ENCODE measurements around the gene INHBC.

The INHBC gene

DNA sequence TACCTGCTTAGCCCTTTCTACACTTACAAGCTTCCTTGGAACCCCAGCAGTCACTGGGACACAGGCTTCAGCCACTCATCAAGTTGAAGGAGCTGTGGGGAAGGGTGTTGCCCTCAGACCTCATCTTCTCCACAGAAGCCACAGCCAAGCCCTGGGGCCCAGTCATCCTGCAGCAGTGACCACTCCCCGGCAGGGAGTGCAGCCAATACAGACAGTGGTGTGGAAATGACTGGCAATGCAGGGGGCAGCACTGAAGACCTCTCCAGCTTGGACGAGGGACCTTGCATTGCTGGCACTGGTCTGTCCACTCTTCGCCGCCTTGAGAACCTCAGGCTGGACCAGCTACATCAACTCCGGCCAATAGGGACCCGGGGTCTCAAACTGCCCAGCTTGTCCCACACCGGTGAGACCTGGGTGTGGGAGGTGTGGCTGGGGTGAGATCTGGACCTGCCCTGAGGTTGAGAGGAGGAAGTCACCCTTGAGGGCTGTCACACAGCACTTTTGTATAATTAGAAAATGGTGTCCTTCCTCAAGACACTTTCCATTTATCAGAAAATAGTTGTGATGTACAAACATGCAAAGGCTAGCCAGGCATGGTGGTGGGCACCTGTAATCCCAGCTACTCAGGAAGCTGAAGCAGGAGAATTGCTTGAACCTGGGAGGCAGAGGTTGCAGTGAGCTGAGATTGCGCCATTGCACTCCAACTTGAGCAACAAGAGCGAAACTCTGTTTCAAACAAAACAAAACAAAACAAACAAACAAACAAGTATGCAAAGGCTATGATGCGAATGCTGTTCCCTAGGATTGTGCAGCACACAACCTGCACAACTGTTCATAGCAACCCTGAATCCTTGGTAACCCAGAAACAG is 34.9 kb downstream of the INHBC start:
- no peak for DNase-seq (ENCODE audit: low read depth)

DNA sequence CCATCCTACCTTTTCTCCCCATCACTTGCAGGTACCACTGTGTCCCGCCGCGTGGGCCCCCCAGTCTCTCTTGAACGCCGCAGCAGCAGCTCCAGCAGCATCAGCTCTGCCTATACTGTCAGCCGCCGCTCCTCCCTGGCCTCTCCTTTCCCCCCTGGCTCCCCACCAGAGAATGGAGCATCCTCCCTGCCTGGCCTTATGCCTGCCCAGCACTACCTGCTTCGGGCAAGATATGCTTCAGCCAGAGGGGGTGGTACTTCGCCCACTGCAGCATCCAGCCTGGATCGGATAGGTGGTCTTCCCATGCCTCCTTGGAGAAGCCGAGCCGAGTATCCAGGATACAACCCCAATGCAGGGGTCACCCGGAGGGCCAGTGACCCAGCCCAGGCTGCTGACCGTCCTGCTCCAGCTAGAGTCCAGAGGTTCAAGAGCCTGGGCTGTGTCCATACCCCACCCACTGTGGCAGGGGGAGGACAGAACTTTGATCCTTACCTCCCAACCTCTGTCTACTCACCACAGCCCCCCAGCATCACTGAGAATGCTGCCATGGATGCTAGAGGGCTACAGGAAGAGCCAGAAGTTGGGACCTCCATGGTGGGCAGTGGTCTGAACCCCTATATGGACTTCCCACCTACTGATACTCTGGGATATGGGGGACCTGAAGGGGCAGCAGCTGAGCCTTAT is 35.8 kb downstream of the INHBC start:
- no peak for DNase-seq (ENCODE audit: low read depth)

DNA sequence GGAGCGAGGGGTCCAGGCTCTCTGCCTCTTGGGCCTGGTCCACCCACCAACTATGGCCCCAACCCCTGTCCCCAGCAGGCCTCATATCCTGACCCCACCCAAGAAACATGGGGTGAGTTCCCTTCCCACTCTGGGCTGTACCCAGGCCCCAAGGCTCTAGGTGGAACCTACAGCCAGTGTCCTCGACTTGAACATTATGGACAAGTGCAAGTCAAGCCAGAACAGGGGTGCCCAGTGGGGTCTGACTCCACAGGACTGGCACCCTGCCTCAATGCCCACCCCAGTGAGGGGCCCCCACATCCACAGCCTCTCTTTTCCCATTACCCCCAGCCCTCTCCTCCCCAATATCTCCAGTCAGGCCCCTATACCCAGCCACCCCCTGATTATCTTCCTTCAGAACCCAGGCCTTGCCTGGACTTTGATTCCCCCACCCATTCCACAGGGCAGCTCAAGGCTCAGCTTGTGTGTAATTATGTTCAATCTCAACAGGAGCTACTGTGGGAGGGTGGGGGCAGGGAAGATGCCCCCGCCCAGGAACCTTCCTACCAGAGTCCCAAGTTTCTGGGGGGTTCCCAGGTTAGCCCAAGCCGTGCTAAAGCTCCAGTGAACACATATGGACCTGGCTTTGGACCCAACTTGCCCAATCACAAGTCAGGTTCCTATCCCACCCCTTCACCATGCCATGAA is 36.5 kb downstream of the INHBC start:
- DNase-seq (ENCODE audit: low read depth), result no peak

DNA sequence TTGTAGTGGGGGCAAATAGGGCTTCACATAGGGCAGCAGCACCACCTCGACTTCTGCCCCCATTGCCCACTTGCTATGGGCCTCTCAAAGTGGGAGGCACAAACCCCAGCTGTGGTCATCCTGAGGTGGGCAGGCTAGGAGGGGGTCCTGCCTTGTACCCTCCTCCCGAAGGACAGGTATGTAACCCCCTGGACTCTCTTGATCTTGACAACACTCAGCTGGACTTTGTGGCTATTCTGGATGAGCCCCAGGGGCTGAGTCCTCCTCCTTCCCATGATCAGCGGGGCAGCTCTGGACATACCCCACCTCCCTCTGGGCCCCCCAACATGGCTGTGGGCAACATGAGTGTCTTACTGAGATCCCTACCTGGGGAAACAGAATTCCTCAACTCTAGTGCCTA is 37.1 kb downstream of the INHBC start:
- DNase-seq (ENCODE audit: low read depth), result no peak

DNA sequence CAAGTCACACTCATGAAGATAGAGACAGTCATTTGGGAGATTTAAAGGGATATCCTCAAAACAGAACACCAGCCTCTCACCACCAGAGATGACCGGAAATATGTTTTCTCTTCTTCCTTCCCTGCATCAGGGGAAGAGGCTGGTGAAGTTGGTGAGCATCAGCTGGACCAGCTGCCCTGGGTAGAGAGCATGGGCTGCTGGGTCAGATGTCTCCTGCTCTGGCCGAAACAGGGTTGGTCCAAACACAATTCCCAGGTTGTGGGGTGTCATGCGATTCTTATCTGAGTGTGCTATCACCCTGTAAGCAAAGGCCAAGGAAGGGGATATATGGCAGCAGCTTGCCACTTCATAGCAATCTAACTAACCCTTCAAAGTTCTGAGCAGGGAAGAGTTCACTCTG is 37.8 kb downstream of the INHBC start:
- DNase-seq (ENCODE audit: low read depth), result no peak

DNA sequence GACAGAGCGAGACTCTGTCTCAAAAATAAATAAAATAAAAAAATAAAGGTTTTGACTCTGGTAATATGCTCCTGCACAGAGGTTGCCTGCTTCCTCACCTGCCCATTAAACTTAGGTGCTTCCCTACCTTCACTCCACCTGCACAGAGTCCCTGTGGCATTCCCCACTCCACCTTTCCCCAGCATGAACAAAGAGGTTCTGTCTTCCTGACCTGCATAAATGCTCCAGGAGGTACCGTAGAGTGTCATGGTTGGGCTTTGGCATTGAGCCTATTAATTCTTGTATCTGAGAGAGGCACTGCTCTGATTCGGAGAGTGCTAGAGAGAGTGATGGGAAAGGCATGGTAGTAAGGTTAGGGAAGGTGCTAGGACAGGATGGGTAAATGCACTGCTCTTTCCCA is 38.8 kb downstream of the INHBC start:
- no peak for DNase-seq (ENCODE audit: low read depth)

DNA sequence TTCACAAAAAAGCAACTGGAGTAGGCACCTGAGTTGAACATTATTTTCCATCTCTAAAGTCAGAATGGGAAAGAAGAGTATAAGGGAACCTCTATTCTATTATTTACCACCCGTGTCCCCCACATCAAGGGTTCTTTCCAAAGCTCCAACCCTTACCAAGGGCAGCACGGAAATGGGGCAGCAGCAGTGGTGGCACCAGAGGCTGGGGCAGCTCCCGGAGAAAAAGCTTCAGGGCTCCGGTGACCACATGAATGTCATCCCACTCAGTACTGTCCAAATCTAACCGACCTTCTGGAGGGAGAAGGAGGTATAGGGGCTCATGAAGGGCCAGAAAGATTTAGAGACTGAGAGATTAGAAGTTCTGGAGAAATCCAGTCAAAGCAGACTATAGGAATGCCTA is 39.3 kb downstream of the INHBC start:
- no peak for DNase-seq (ENCODE audit: low read depth)

DNA sequence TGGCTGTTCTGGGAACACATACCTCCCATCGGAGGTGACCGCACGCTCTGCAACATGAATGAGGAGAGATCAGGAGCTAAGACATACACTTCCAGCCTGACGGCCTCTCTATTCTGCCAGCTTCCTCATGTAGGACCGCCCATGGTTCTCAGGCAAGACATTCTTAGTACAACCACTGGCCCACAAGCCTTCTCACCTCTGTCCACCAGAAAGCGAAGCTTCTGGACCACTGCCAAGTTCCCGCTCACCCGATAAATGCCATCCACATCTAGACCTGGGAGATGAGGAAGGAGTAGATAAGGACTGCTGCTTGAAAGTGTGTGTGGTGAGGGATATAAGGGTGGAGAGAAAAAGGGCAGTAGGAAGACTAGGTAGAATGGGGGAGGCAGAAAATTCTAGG is 39.8 kb downstream of the INHBC start:
- DNase-seq (ENCODE audit: low read depth), result no peak

DNA sequence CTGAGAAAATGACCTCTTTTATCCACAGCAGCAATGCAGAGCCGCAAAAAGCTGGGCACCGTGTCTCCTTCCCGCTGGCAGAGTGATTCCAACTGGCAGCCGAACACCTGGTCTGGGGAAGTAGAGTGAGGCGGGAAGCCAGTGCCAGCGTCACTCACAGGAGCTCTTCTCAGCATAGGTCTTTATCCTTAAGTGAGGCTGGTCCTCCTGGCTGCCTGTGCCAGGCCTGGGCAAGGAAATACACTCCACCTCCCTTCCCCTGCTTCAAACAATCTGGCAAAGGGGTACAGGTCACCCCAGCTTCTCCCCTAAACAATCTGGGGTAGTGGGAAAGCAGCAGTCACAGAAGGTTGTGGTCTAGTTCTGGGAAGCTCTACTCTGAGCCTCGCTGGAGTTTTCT is 40.3 kb downstream of the INHBC start:
- no peak for DNase-seq (ENCODE audit: low read depth)

DNA sequence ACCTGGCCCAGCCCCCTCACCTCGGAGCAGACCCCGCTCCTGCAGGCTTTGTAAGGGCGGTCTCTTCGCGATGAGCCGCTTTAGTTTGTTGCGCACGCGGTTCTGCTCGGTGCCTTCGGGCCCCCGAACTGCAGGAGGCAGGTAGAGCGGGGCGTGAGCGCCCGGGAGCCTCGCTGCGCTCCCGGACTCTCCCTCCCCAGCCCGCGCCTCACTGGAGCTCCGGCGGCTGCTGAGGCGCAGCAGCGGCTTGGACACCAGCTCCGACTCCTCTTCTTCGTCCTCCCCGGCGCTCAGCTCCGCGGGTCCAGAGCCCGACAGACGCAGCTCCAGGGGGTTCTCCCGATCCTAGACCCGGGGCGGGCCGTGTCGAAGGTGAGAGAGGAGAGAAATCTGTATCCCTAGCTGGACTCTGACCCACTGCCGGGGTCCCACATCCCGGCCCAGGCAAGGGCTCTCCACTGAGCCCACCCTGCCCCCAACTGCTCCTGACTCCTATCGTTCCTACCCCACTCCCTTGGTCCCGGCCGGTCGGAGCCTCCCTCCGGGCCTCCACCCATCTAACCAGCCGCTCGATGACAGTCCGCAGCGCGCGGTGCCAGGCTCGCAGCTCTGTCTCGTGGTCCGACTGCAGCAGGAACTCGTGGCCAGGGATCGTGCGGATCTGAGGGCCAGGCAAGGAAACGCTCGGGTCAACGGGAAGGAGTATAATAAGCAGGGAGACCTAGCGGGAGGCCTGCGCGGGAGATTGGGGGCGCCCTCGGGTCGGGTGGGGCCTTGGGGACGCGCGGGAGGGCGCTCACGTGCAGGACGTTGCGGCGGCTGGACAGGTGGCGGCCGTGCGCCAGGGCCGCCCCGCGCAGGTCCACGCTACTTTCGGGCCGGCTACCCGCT is 40.9 kb downstream of the INHBC start:
- DNase-seq (ENCODE audit: low read depth), result no peak

DNA sequence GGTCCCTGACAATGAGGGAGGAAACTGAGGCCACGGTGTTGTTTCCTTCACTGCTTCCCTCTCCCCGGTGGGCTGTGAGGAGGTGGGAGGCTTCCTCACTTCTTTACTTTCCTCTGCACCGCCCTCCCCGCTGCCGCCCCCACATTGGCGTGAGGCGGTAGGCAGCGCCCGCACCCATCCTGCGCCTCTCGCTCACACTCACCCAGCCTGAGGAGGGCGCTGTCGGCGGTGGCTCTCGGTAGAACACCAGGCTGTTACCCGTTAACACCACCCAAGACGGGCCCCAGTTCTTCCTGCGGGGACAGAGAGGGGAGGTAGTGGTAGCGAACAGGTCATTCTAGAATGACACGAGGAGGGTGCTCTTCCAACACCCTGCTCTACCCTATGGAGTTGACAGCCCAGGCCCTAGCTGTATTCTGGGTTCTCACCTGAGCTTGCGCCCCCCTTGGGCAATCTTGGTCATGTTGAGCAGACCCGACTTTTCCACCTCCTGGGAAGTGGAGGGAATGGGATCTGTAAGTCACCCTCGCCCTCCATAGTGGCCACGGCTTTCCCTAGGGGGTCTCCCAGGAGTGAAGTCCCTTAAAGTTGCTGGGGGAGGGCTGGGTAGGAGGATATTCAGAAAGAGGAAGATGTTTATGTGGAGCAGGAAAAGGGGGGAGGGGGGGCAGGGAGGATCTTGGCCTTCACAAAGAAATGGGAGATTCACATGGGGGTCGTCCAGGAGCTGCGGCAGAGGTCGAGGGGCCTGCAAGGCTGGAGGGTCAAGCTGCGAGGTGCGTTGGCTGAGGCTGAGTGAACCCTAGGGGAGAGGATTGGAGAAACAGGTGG is 41.8 kb downstream of the INHBC start:
- no peak for DNase-seq (ENCODE audit: low read depth)

DNA sequence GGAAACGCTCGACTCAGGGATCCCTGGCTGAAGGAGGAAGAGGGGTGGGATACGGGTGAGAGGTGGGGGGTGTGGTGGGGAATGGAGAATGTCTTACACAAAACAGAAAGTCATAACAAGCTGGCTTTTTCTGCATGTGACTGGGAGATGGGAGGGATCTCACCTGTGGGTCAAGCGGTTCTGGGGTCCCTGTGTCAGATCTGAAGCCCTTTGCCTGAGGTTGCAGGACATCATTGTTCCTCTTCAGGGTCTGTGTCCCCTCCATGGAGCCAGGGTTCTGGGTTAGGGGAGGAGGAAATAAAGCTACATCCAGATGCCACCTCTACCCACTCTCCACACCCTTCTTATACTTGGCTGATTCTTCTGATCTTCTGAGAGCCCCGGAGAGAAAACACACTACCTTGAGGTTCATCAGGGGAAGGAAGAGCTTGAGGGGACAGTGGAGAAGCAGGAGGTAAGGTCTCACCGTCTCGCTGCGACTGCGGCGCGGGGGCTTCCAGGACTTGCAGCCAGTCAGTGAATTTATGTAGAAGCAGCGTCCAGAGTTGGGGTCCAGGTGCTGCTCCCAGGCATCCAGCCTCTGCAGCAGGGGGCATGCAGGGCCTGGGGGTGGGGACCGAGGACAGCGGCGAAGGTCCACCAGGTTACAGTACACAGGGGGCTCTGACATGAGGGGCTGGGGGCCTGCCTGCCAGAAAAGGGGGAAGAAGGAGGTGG is 42.6 kb downstream of the INHBC start:
- no peak for DNase-seq (ENCODE audit: low read depth)

DNA sequence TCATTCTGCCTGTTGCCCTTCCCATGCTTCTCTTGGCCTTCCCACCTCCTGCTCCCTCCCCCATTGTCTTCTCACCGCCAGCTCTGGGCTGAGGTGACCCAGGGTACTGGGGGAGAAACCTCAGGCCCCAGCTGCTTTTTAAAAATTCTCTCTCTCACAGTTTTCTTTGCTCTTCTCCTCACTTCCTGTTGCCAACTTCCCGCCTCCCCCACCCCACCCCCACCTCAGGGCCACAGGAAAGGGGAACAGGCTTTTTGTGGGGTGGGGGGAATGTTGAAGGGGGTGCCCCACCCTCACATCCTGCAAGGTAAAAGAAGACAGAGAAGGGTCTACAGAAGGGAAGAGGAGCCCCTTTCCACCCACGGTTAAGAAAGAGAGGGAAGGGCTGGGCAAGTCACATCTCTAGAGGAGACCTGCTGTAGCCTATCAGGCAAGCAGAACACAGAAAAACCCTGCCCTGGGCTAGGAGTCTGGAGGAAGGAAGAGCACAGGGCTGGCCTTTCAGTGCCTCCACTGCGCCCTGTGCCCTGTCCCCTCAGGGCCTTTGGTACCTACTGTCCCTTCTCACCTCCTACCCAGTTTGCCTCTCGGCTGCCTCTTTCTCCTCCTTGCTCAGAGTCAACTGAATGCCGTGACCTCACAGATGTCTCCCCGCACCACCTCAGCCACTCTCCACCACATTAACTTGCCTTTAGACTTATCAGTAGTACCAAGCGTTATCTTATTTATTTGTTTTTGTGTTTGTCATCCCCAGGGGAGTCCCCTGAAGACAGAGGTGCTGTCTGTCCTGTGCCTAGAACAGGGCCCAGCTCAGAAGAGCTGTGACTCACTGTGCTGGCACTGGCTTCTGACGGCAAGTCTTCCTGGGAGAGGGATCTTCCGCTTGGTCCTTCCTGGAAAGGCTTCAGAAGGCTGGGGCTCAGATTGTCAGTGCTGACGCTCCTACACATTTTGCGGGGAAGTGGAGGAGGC is 43.4 kb downstream of the INHBC start:
- peak; percentile 44 for DNase-seq (ENCODE audit: low read depth)

DNA sequence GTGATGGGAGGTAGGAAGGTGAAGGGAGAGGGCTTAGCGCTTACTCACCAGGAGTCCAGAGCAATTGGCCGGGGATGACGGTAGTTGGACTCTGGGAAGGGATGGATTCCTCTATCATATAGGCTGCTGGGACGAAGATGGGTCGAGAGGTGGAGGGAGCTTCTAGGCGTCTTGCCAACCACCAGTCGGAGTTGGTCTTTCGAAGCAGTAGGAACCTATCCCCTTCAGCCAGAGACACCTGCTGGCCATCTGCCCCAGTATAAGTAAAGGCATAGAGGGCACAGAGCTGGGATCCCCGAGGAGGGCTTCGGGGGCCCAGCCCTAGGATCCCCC is 44.4 kb downstream of the INHBC start:
- DNase-seq (ENCODE audit: low read depth), result no peak

DNA sequence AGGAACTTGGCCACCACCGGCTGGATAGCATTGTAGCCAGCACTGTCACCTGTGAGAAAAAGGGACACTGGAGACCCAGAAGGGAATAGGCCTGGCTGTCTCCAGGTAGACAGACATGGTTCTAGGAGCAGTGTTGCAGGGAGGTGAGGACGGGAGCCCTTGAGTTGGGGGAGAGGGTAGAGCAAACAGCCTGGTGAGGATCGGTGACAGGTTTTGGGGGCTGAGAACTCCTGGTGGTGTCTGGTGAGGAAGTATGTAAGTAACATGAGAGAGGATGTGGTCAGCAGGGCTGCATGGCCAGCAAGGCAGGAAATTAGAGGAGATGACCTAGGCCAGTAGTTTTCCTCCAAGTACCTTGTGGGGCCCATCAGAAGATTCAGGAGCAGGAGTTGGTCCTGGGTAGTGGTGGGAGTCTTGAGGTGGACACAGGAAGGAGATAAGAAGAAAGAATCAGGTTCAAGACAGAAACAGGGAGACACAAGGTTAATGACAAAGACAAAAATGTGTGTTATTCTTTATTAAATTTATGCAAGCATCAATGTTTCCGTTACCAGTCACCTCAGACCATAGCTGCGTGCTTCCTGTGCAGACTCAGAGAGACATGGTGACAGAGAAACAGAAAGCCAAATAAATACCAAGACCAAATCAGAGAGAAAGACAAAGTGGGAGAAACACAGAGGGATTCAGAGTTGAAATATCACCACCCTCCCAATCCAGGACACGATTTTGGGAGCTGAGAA is 45.0 kb downstream of the INHBC start, which contains the start of gene ARHGAP9:
TSS of gene ARHGAP9 (minus strand) at position 491 of the 740 bp plus-strand sequence. CDS start at position 31, 460 bp downstream.
- DNase-seq (ENCODE audit: low read depth), result peak; percentile 41

DNA sequence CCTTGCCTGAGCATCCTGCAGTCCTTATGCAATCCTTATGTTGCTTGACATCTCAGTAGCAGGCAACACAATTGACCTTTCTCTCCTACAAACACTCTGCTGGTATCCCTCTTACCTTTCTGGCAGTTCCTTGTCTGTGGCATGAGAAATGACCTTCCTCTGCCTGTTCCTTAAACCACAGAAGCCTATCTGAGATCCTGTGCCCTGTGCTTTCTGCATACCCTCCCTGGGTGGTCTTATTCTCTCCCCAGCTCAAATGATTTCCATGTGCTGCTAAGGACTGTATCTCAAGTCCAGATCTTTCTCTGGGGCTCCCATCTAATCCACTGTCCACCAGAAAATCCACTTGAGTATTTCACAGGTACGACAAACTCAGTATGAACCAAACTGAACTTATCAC is 47.1 kb downstream of the INHBC start:
- DNase-seq (ENCODE audit: low read depth), result no peak

DNA sequence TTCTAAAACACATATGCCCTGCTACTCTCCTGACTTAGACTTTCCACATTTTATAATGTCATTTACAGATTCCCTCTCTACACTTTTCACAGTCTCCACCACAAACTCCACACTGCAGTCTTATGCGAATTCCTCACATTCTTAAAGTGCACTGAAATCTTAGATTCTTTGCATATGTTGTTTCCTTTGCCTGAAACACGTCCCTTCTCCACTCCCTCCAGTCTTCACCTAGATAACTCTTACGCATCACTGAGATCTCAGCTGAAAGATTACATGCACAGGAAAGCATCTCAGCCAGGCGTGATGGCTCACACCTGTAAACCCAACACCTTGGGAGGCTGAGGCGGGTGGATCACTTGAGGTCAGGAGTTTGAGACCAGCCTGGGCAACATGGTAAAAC is 48.9 kb downstream of the INHBC start:
- peak; percentile 85 for DNase-seq (ENCODE audit: low read depth)

DNA sequence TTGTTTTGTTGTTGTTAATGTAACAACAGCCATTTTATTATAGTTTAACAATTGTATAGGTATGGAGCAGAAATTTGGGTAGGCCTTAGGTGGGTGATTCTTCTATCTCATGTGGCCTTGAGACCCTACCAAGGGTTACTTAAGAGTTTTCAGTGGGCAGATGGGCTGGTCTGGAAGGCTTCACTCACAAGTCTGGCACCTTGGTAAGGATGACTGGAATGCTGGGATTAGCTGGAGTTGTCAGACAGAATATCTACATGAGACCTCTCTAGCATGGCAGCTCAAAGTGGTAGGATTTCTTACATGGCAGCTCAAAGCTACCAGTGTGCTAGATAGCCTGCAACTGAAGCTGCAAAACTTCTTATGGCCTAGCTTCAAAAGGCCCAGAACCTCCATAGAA is 51.1 kb downstream of the INHBC start:
- DNase-seq (ENCODE audit: low read depth), result no peak
